ENCODE measurements around the gene IRF9. TPM values are rescaled to one million over a fixed set of nuclear protein-coding genes. Genes with fewer than 3 reads are reported as not detected.

Gene IRF9
- total and polyA plus RNA-seq, 2 experiments from 2014 or later: 8.2 to 8.4 TPM

DNA sequence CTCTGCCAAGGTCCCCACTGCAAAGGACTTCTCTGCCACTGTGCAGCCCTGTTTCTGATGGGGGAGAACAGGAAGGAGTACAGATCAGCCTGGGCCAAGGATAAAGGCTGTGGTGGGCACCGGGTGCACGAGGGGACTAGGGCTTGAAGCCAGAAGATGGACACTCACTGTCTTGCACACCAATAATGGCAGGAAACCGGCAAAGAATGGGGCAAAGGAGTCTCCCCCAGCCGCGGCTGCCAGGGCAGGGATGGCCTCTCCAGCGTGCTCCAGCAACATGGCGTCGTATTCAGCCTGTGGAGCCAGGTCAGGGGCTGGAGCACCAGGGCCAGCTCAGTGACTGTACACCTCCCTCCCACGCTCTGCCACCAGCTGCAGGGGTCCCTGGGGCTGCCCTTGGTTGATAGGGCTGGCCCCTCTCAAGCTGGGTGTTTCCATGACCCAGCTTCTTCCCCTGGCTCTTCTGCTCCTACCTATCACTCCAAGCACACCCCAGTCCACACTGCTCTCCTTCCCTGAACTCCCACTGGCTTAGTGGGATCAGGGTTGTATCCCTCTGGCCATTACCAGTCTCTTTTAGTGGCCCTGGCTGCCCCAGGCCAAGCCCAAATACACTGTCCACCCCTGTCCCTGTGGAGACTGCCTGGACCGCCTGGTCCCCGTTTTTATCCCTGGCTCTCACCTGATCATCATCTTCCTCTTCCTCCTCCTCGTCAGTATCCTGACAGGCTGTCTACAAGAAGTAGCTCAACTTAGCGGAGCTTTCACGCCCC lies 21.2 kb downstream of the IRF9 start:
- Histone ChIP-seq H3K4me3 (no peak overlapping the region), H3K79me2 (replicated peaks; ENCODE audit: insufficient read depth) (peaks cover 6% of the 10 kb centered on the region; the same call in 1 of the 2 replicates), H3K27ac (ENCODE audit: low read depth) (no peak overlapping the region), H3K4me1 (ENCODE audit: insufficient read depth) (no peaks in the 10 kb centered on the region), H3K36me3 (ENCODE audit: insufficient read depth) (no peaks in the 10 kb centered on the region; the same call in 1 of the 2 replicates), H3K4me2 (no peak overlapping the region), H3K9me2 (ENCODE audit: insufficient read depth) (no peaks in the 10 kb centered on the region), H3K27me3 (ENCODE audit: insufficient read depth) (no peaks in the 10 kb centered on the region), H3F3A (replicated peaks; ENCODE audit: low read depth) (no peaks in the 10 kb centered on the region), H2AFZ (no peak overlapping the region), H4K20me1 (replicated peaks; ENCODE audit: insufficient read depth) (no peaks in the 10 kb centered on the region; the same call in 1 of the 2 replicates)
- H3K27me3 Mint-ChIP-seq (ENCODE audit: insufficient read depth, low read depth, poor library complexity): peaks cover 34% of the 10 kb centered on the region
- H3K9me3 Mint-ChIP-seq: peaks cover 3% of the 10 kb centered on the region; the same call in 2 of the 3 replicates
- peak overlapping the region; percentile 56; the same call in 1 of the 2 replicates for H3K27ac Mint-ChIP-seq
- DNase-seq (ENCODE audit: low spot score) (no peak), ATAC-seq (no peak)
- H3K36me3 Mint-ChIP-seq (ENCODE audit: low read depth): peaks cover 81% of the 10 kb centered on the region
- peaks cover 4% of the 10 kb centered on the region for H3K4me1 Mint-ChIP-seq
- peak overlapping the region; percentile 24; the same call in 1 of the 3 replicates for H3K4me3 Mint-ChIP-seq
- TF ChIP-seq POLR2AphosphoS5 (IDR thresholded peaks at IDR 0.05; ENCODE audit: low read depth): no peak
- TF ChIP-seq, protein P1, sequence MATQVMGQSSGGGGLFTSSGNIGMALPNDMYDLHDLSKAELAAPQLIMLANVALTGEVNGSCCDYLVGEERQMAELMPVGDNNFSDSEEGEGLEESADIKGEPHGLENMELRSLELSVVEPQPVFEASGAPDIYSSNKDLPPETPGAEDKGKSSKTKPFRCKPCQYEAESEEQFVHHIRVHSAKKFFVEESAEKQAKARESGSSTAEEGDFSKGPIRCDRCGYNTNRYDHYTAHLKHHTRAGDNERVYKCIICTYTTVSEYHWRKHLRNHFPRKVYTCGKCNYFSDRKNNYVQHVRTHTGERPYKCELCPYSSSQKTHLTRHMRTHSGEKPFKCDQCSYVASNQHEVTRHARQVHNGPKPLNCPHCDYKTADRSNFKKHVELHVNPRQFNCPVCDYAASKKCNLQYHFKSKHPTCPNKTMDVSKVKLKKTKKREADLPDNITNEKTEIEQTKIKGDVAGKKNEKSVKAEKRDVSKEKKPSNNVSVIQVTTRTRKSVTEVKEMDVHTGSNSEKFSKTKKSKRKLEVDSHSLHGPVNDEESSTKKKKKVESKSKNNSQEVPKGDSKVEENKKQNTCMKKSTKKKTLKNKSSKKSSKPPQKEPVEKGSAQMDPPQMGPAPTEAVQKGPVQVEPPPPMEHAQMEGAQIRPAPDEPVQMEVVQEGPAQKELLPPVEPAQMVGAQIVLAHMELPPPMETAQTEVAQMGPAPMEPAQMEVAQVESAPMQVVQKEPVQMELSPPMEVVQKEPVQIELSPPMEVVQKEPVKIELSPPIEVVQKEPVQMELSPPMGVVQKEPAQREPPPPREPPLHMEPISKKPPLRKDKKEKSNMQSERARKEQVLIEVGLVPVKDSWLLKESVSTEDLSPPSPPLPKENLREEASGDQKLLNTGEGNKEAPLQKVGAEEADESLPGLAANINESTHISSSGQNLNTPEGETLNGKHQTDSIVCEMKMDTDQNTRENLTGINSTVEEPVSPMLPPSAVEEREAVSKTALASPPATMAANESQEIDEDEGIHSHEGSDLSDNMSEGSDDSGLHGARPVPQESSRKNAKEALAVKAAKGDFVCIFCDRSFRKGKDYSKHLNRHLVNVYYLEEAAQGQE (IDR thresholded peaks at IDR 0.05; ENCODE audit: unreplicated experiment): no peak
- TF ChIP-seq, protein P2, sequence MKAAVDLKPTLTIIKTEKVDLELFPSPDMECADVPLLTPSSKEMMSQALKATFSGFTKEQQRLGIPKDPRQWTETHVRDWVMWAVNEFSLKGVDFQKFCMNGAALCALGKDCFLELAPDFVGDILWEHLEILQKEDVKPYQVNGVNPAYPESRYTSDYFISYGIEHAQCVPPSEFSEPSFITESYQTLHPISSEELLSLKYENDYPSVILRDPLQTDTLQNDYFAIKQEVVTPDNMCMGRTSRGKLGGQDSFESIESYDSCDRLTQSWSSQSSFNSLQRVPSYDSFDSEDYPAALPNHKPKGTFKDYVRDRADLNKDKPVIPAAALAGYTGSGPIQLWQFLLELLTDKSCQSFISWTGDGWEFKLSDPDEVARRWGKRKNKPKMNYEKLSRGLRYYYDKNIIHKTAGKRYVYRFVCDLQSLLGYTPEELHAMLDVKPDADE (IDR thresholded peaks at IDR 0.05): no peak
- no peak for TF ChIP-seq JUNB (IDR thresholded peaks at IDR 0.05; ENCODE audit: unreplicated experiment)
- TF ChIP-seq EZH2phosphoT487 (IDR thresholded peaks at IDR 0.05; ENCODE audit: unreplicated experiment): no peak
- TF ChIP-seq STAT1 (IDR thresholded peaks at IDR 0.05; ENCODE audit: unreplicated experiment): no peak
- no peak for TF ChIP-seq ZNF331 (CRISPR knock-in tag; IDR thresholded peaks at IDR 0.05; ENCODE audit: low read depth)
- no peak for TF ChIP-seq ZNF114 (CRISPR knock-in tag; IDR thresholded peaks at IDR 0.05)
- TF ChIP-seq, protein P3, sequence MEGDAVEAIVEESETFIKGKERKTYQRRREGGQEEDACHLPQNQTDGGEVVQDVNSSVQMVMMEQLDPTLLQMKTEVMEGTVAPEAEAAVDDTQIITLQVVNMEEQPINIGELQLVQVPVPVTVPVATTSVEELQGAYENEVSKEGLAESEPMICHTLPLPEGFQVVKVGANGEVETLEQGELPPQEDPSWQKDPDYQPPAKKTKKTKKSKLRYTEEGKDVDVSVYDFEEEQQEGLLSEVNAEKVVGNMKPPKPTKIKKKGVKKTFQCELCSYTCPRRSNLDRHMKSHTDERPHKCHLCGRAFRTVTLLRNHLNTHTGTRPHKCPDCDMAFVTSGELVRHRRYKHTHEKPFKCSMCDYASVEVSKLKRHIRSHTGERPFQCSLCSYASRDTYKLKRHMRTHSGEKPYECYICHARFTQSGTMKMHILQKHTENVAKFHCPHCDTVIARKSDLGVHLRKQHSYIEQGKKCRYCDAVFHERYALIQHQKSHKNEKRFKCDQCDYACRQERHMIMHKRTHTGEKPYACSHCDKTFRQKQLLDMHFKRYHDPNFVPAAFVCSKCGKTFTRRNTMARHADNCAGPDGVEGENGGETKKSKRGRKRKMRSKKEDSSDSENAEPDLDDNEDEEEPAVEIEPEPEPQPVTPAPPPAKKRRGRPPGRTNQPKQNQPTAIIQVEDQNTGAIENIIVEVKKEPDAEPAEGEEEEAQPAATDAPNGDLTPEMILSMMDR (conservative IDR thresholded peaks at IDR 0.05; ENCODE audit: low read depth in 2 of 2): no peak
- TF ChIP-seq, protein P4, sequence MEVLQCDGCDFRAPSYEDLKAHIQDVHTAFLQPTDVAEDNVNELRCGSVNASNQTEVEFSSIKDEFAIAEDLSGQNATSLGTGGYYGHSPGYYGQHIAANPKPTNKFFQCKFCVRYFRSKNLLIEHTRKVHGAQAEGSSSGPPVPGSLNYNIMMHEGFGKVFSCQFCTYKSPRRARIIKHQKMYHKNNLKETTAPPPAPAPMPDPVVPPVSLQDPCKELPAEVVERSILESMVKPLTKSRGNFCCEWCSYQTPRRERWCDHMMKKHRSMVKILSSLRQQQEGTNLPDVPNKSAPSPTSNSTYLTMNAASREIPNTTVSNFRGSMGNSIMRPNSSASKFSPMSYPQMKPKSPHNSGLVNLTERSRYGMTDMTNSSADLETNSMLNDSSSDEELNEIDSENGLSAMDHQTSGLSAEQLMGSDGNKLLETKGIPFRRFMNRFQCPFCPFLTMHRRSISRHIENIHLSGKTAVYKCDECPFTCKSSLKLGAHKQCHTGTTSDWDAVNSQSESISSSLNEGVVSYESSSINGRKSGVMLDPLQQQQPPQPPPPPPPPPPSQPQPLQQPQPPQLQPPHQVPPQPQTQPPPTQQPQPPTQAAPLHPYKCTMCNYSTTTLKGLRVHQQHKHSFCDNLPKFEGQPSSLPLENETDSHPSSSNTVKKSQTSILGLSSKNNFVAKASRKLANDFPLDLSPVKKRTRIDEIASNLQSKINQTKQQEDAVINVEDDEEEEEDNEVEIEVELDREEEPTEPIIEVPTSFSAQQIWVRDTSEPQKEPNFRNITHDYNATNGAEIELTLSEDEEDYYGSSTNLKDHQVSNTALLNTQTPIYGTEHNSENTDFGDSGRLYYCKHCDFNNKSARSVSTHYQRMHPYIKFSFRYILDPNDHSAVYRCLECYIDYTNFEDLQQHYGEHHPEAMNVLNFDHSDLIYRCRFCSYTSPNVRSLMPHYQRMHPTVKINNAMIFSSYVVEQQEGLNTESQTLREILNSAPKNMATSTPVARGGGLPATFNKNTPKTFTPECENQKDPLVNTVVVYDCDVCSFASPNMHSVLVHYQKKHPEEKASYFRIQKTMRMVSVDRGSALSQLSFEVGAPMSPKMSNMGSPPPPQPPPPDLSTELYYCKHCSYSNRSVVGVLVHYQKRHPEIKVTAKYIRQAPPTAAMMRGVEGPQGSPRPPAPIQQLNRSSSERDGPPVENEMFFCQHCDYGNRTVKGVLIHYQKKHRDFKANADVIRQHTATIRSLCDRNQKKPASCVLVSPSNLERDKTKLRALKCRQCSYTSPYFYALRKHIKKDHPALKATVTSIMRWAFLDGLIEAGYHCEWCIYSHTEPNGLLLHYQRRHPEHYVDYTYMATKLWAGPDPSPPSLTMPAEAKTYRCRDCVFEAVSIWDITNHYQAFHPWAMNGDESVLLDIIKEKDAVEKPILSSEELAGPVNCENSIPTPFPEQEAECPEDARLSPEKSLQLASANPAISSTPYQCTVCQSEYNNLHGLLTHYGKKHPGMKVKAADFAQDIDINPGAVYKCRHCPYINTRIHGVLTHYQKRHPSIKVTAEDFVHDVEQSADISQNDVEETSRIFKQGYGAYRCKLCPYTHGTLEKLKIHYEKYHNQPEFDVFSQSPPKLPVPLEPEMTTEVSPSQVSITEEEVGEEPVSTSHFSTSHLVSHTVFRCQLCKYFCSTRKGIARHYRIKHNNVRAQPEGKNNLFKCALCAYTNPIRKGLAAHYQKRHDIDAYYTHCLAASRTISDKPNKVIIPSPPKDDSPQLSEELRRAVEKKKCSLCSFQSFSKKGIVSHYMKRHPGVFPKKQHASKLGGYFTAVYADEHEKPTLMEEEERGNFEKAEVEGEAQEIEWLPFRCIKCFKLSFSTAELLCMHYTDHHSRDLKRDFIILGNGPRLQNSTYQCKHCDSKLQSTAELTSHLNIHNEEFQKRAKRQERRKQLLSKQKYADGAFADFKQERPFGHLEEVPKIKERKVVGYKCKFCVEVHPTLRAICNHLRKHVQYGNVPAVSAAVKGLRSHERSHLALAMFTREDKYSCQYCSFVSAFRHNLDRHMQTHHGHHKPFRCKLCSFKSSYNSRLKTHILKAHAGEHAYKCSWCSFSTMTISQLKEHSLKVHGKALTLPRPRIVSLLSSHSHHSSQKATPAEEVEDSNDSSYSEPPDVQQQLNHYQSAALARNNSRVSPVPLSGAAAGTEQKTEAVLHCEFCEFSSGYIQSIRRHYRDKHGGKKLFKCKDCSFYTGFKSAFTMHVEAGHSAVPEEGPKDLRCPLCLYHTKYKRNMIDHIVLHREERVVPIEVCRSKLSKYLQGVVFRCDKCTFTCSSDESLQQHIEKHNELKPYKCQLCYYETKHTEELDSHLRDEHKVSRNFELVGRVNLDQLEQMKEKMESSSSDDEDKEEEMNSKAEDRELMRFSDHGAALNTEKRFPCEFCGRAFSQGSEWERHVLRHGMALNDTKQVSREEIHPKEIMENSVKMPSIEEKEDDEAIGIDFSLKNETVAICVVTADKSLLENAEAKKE (CRISPR knock-in tag; IDR thresholded peaks at IDR 0.05): no peak
- no peak for TF ChIP-seq EZH2 (IDR thresholded peaks at IDR 0.05; ENCODE audit: low read depth, unreplicated experiment)
- no peak for TF ChIP-seq NANOG (IDR thresholded peaks at IDR 0.05; ENCODE audit: borderline replicate concordance)
- no peak for TF ChIP-seq CREB1 (CRISPR knock-in tag; IDR thresholded peaks at IDR 0.05; ENCODE audit: low read depth)

All from GM23338 (cell line).